Activated B cell treated with CpG ODN at 0.5 μM for 24 hours (primary cell): ENCODE results near the gene DDTL. TPM values are rescaled to one million over a fixed set of nuclear protein-coding genes. Genes with fewer than 3 reads are reported as not detected.
"Not testable (repeated sequence)": the region's sequence is repeated elsewhere in the genome, so short reads cannot be mapped to it uniquely, and the experiment has no call there.

Experiments
- ATAC-seq: fragments of 200-7000 bp; cut with Tn5 transposase; one replicate; pipeline ENCODE4 v1.10.0; 2021; ENCODE audit warnings: low read depth, mild to moderate bottlenecking, moderate library complexity
- CTCF ChIA-PET: fragments of 350-600 bp; sonication (Branson Sonifier 250); formaldehyde crosslinking; loops from one replicate; lab custom pipeline; 2021; ENCODE audit warnings: antibody characterized with exemption; lab: Charles Lee
- POLR2A ChIA-PET: fragments of 350-600 bp; sonication (Branson Sonifier 250); formaldehyde crosslinking; loops from one replicate; lab custom pipeline; 2021; ENCODE audit warnings: antibody characterized with exemption; lab: Charles Lee
- DNase-seq: peaks from one replicate; pipeline ENCODE4 v3.0.0; 2022
- H3K27ac Mint-ChIP-seq: one replicate; pipeline ENCODE4 v1.8.0; 2020; ENCODE audit warnings: mixed read lengths
- H3K27me3 Mint-ChIP-seq: one replicate; pipeline ENCODE4 v1.8.0; 2021; ENCODE audit warnings: mixed read lengths
- H3K36me3 Mint-ChIP-seq: one replicate; pipeline ENCODE4 v1.8.0; 2021; ENCODE audit warnings: low read depth, mixed read lengths
- H3K4me1 Mint-ChIP-seq: one replicate; pipeline ENCODE4 v1.8.0; 2021; ENCODE audit warnings: mixed read lengths
- H3K4me3 Mint-ChIP-seq: one replicate; pipeline ENCODE4 v1.8.0; 2020; ENCODE audit warnings: mild to moderate bottlenecking, mixed read lengths
- H3K9me3 Mint-ChIP-seq: one replicate; pipeline ENCODE4 v1.8.0; 2020; ENCODE audit warnings: mixed read lengths
- intact Hi-C: fragments of 100-400 bp; cut with micrococcal nuclease; formaldehyde crosslinking; loops from one replicate; pipeline ENCODE4 v1.15.1; 2024
- total RNA-seq: library from RNA; stranded (reverse); gene quantifications from 2 replicates; pipeline ENCODE4 v1.2.3, GENCODE V29; 2022
- TF ChIP-seq, protein P1 (sequence below): fragments of 200-600 bp; IDR thresholded peaks from one replicate; pipeline ENCODE4 v1.8.0; 2022; ENCODE audit warnings: antibody characterized with exemption, mild to moderate bottlenecking

Gene DDTL
- total RNA-seq = 2.4 and 3.1 TPM in 2 replicates

DNA sequence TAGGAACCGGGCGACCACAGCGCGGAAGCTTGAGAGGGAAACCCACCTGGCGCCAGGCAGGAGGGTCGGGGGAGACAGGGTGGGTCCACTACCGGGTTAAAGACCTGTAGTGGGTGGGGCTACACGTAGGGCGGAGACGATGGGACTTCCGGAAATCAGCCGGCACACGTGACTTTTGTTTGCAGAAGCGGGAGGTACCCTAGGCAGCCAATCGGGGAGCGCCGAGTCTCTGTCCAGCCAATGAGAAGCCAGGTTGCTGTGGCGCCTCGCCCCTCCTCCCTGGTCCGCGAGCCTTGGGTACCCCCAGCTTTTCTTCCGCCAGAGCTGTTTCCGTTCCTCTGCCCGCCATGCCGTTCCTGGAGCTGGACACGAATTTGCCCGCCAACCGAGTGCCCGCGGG is at the start of gene DDTL:
Gene DDTL, plus strand, starts transcription at position 321 of the 400 bp plus-strand sequence. Its CDS starts 27 bp downstream, at position 348.
- peaks cover 27% of the 10 kb centered on the region for H3K36me3 Mint-ChIP-seq
- DNase-seq, POLR2A ChIA-PET, H3K27ac Mint-ChIP-seq, CTCF ChIA-PET, H3K4me3 Mint-ChIP-seq, H3K27me3 Mint-ChIP-seq, H3K9me3 Mint-ChIP-seq: not testable (repeated sequence)
- peaks cover 17% of the 10 kb centered on the region for H3K4me1 Mint-ChIP-seq
- ATAC-seq = peak; percentile 92
- intact Hi-C loops = loop anchor here (5.0 kb wide), 1 partner anchor 34 kb away; no protein-coding TSS in a partner anchor

DNA sequence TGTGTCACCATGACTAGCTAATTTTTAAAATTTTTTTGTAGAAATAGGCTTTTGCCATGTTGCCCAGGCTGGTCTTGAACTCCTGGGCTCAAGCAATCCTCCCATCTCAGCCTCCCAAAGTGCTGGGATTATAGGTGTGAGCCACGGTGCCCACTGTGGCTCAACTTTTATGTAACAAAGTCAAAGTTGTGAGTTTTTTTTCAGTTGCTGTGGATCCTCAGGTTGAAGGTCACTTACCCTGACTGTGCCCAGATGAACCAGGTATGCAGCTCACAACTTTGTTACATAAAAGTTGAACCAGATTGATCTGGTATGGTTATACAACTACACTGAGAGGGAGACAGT is 46.4 kb upstream of the DDTL start:
- H3K27ac Mint-ChIP-seq, H3K9me3 Mint-ChIP-seq, intact Hi-C loops, H3K4me1 Mint-ChIP-seq, ATAC-seq, DNase-seq, H3K4me3 Mint-ChIP-seq, H3K27me3 Mint-ChIP-seq, POLR2A ChIA-PET: not testable (repeated sequence)
- peaks cover 24% of the 10 kb centered on the region for H3K36me3 Mint-ChIP-seq
- CTCF ChIA-PET = interaction anchor here (1.4 kb wide), 1 partner anchor 8 kb away, joined by 3 read pairs; no protein-coding TSS in a partner anchor

DNA sequence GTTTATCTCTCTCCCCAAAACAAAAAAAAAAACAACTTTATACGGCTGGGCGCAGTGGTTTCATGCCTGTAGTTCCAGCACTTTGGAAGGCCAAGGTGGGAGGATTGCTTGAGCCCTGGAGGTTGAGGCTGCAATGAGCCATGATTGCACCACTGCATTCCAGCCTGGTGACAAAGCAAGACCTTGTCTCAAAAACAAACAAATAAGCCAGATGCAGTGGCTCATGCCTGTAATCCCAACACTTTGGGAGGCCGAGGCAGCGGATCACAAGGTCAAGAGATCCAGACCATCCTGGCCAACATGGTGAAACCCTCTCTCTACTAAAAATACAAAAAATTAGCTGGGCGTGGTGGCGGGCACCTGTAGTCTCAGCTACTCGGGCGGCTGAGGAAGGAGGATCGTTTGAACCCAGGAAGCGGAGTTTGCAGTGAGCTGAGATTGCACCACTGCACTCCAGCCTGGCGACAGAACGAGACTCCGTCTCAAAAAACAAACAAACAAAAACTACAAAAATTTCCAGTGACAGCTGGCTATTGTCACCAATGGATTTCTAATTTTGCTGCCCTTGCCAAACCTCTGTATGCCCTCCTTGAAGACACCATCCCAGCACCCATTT is 45.0 kb upstream of the DDTL start:
- H3K27me3 Mint-ChIP-seq, H3K4me1 Mint-ChIP-seq, H3K4me3 Mint-ChIP-seq, DNase-seq, CTCF ChIA-PET, intact Hi-C loops, H3K9me3 Mint-ChIP-seq, H3K27ac Mint-ChIP-seq, ATAC-seq: not testable (repeated sequence)
- POLR2A ChIA-PET = interaction anchor here (0.9 kb wide), 1 partner anchor 236 kb away, joined by 3 read pairs; no protein-coding TSS in a partner anchor
- peaks cover 32% of the 10 kb centered on the region for H3K36me3 Mint-ChIP-seq

DNA sequence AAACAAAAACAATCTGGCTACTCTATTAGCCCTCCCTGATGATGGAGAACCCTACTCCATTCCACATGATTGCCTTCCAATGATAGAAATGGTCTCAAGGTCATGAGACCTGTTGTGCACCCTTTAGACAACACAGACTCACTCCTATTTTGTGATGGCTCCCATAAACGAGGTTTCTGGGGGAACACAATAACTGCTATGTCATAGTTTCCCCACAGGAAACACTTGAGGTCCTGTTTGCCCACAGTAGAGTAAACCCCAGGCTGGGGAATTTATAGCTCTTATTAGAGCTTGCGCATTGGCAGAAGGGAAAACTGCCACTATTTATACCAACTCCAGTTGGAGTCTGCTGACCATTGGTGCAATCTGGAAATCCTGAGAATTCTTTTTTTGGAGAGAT is 43.8 kb upstream of the DDTL start:
- CTCF ChIA-PET = no interaction called here
- no peak overlapping the region for H3K4me3 Mint-ChIP-seq
- POLR2A ChIA-PET = no interaction called here
- intact Hi-C loops = no loop called here
- H3K9me3 Mint-ChIP-seq = peaks cover 6% of the 10 kb centered on the region
- TF ChIP-seq, protein P1, sequence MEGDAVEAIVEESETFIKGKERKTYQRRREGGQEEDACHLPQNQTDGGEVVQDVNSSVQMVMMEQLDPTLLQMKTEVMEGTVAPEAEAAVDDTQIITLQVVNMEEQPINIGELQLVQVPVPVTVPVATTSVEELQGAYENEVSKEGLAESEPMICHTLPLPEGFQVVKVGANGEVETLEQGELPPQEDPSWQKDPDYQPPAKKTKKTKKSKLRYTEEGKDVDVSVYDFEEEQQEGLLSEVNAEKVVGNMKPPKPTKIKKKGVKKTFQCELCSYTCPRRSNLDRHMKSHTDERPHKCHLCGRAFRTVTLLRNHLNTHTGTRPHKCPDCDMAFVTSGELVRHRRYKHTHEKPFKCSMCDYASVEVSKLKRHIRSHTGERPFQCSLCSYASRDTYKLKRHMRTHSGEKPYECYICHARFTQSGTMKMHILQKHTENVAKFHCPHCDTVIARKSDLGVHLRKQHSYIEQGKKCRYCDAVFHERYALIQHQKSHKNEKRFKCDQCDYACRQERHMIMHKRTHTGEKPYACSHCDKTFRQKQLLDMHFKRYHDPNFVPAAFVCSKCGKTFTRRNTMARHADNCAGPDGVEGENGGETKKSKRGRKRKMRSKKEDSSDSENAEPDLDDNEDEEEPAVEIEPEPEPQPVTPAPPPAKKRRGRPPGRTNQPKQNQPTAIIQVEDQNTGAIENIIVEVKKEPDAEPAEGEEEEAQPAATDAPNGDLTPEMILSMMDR = no peak
- DNase-seq (no peak), ATAC-seq (no peak)
- no peaks in the 10 kb centered on the region for H3K27me3 Mint-ChIP-seq
- no peaks in the 10 kb centered on the region for H3K4me1 Mint-ChIP-seq
- H3K27ac Mint-ChIP-seq = no peak overlapping the region
- peaks cover 41% of the 10 kb centered on the region for H3K36me3 Mint-ChIP-seq

DNA sequence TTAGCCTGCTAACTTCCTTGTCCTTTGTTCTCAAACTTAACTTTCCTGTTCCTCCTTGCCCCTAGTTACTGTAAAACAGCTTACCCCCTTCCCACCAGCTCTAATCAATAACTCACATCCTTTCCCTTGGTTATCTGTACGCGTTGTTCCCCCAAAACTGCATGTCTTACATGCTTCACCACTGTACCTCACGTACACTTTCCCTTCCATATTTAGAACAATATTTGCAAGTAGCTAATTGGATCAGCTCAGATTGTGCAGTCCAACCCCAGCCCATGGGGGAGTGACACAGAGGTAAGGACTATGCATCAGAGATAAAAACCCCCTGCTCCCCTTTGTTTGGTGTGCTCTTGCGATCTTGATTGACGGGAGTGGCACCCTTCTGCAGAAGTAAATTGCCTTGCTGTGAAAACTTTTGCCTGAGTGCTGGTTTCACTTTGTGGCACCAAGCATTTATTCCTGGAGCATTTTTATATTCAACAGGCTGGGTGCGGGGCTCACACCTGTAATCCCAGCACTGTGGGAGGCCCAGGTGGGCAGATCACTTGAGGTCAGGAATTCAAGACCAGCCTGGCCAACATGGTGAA is 41.6 kb upstream of the DDTL start:
- Mint-ChIP-seq H3K27ac (no peak overlapping the region), H3K27me3 (no peaks in the 10 kb centered on the region), H3K9me3 (peaks cover 6% of the 10 kb centered on the region), H3K36me3 (peaks cover 47% of the 10 kb centered on the region), H3K4me3 (no peak overlapping the region), H3K4me1 (peaks cover 10% of the 10 kb centered on the region)
- POLR2A ChIA-PET = interaction anchor here (0.6 kb wide), 1 partner anchor 54 kb away, joined by 6 read pairs; no protein-coding TSS in a partner anchor
- TF ChIP-seq, protein P1 = no peak
- ATAC-seq (no peak), DNase-seq (no peak)
- intact Hi-C loops = no loop called here
- CTCF ChIA-PET = no interaction called here

DNA sequence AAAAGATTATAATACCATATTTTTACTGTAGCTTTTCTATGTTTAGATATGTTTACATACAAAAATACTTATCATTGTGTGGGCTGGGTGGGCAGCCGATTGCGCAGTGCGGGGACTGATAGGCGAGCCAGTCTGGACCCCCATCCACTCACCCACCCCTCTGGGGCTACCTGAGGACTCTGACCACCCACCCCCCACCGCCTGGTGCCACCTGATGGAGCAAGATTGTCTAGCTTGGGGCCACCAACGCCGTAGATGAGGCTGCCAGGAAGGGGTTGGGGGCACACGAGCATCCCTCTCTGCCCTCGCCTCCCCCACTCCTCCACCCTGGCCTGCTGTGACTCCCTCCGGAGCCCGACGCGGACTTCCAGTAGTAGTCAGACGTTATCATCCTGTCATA is 40.1 kb upstream of the DDTL start:
- intact Hi-C loops = no loop called here
- H3K4me3 Mint-ChIP-seq = no peak overlapping the region
- TF ChIP-seq, protein P1 = no peak
- no peak for ATAC-seq
- H3K9me3 Mint-ChIP-seq = peaks cover 11% of the 10 kb centered on the region
- DNase-seq = no peak
- H3K4me1 Mint-ChIP-seq = peaks cover 10% of the 10 kb centered on the region
- H3K27ac Mint-ChIP-seq = no peak overlapping the region
- POLR2A ChIA-PET = interaction anchor here (0.7 kb wide), 1 partner anchor 508 kb away, joined by 3 read pairs; no protein-coding TSS in a partner anchor
- peaks cover 50% of the 10 kb centered on the region for H3K36me3 Mint-ChIP-seq
- no peaks in the 10 kb centered on the region for H3K27me3 Mint-ChIP-seq
- CTCF ChIA-PET = no interaction called here
